Activated T-cell treated with anti-CD3 and anti-CD28 coated beads, Interleukin-2, amount 50 U/mL, for 72 hours (primary cell): ENCODE measurements around the gene OTUD5. TPM values are rescaled to one million over a fixed set of nuclear protein-coding genes. Genes with fewer than 3 reads are reported as not detected.
A peak's percentile ranks its signal among the peaks of the same experiment; 100 is the strongest.

Experiments
- ATAC-seq, 2 donors: fragments of 150-1000 bp; cut with Tn5 transposase; replicated peaks in 1 of 2; 2 replicates each; pipeline ENCODE4 v1.10.0; 2021; ENCODE audit warnings: moderate library complexity in 2 of 2, mild to moderate bottlenecking in 1 of 2
- DNase-seq, 2 donors: peaks; one replicate each; pipeline ENCODE4 v3.0.0; 2021 to 2022; ENCODE audit warnings: mixed read lengths in 1 of 2
- H3K27ac Mint-ChIP-seq: one replicate; pipeline ENCODE4 v1.8.0; 2022; ENCODE audit warnings: mild to moderate bottlenecking, moderate library complexity, mixed read lengths
- H3K27me3 Mint-ChIP-seq: one replicate; pipeline ENCODE4 v1.8.0; 2022; ENCODE audit warnings: low read depth, mixed read lengths
- H3K36me3 Mint-ChIP-seq, 2 donors: one replicate each; pipeline ENCODE4 v1.8.0; 2022; ENCODE audit warnings: mixed read lengths in 2 of 2, mild to moderate bottlenecking in 1 of 2; ENCODE audit not compliant: insufficient read depth in 2 of 2
- H3K4me1 Mint-ChIP-seq: one replicate; pipeline ENCODE4 v1.8.0; 2022; ENCODE audit warnings: low read depth, mixed read lengths
- H3K4me3 Mint-ChIP-seq, 2 donors: one replicate each; pipeline ENCODE4 v1.8.0; 2022; ENCODE audit warnings: mild to moderate bottlenecking in 2 of 2, mixed read lengths in 2 of 2, moderate library complexity in 2 of 2
- H3K9me3 Mint-ChIP-seq, 2 donors: one replicate each; pipeline ENCODE4 v1.8.0; 2022; ENCODE audit warnings: mixed read lengths in 2 of 2
- total RNA-seq, 2 donors: library from RNA; stranded (reverse); gene quantifications; one replicate each; pipeline ENCODE4 v1.2.3, GENCODE V29; 2022

The OTUD5 gene, protein sequence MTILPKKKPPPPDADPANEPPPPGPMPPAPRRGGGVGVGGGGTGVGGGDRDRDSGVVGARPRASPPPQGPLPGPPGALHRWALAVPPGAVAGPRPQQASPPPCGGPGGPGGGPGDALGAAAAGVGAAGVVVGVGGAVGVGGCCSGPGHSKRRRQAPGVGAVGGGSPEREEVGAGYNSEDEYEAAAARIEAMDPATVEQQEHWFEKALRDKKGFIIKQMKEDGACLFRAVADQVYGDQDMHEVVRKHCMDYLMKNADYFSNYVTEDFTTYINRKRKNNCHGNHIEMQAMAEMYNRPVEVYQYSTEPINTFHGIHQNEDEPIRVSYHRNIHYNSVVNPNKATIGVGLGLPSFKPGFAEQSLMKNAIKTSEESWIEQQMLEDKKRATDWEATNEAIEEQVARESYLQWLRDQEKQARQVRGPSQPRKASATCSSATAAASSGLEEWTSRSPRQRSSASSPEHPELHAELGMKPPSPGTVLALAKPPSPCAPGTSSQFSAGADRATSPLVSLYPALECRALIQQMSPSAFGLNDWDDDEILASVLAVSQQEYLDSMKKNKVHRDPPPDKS
- 100 to 1,000 TPM; 123 to 137 TPM for total RNA-seq

DNA sequence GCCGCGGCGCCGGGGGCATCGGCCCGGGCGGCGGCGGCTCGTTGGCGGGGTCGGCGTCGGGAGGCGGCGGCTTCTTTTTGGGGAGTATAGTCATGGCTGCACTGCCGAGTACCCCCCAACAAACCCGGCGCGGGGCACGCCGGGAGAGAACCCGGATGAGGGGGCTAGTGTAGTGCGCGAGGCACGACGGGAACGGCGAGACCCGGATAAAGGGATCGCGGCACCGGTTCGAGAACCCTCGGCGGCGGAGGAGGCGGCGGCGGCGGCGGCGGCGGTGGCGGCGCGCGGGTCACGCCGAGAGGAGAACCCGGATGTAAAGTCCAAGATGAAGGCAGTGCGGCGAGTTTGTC is at the start of gene OTUD5:
Gene OTUD5 (minus strand): TSS at position 131 of the 350 bp plus-strand sequence. CDS start 37 bp downstream, at position 94.
- H3K4me1 Mint-ChIP-seq: peaks cover 40% of the 10 kb centered on the region
- H3K27me3 Mint-ChIP-seq: peaks cover 13% of the 10 kb centered on the region
- ATAC-seq (peak; percentile 53 to 55), DNase-seq (peak in 1 of 2 donors; percentile 75)
- peaks cover 6 to 8% of the 10 kb centered on the region in 2 donors for H3K36me3 Mint-ChIP-seq
- H3K27ac Mint-ChIP-seq: peak within 1 kb of the TSS; percentile 100
- H3K4me3 Mint-ChIP-seq: peak within 1 kb of the TSS; percentile 96 to 97
- no peaks in the 10 kb centered on the region for H3K9me3 Mint-ChIP-seq

DNA sequence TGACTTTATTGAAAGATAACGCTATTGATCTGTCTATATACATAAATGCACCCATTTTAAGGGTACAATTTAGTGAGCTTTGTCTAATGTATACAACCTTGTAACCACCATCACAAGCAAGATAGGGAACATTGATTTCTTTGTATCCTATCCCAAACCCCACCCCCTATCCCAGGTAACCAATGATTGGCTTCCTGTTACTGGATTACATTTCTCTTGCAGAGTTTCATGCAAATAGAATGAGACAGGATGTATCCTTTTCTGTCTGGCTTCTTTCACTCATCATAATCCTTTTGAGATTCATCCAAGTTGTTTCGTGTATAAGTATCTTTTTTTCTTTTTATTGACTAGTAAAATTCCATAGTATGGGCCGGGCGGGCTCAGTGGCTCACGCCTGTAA is 46.3 kb upstream of the OTUD5 start:
- Mint-ChIP-seq H3K4me3 (peak overlapping the region in 1 of 2 donors; percentile 49), H3K9me3 (peaks cover 0 to 3% of the 10 kb centered on the region in 2 donors), H3K36me3 (peaks cover 7 to 8% of the 10 kb centered on the region in 2 donors), H3K27ac (no peak overlapping the region), H3K27me3 (no peaks in the 10 kb centered on the region), H3K4me1 (peaks cover 24% of the 10 kb centered on the region)
- no peak for ATAC-seq
- no peak for DNase-seq

DNA sequence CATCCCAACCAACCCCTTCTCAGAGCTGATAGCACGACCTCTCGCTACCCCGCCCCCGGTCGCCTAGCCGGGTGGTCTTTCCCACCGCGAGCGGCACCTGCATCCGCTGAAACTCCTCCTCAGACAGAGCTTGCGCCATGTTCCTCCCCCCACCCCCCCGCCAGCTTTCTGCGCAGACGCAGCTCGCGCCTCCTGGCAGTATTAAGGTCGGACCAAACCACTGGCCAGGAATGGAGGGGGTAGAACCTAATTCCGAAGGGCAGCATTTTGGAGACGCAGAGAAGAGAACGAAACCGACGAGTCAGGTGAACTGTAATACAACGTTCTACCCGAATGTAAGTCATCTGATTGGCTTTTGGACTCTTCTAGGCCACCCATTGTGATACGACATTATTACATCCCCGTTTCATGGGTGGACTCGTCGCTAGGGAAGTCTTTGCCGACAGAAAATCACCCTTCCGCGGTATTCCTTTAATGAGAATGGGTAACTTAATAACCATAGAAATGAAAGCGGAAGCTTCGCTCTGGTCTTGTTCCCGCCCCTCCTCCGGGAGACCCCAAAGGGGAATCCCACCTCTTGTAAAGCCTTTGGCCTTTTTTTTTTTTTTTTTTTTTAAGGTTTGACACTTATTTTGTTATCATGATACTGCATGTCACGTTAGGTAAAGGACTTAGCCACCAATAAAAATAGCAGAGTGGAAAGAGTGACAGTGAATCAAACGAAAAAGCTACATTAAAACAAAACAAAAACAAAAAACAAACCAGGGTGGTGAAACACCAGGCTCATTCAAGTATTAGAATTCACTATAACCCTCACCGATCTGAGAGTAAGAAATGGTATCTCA is 44.9 kb upstream of the OTUD5 start, which contains the start of gene GRIPAP1:
Gene GRIPAP1 (minus strand): TSS at position 174 of the 845 bp plus-strand sequence. CDS start 35 bp downstream, at position 139.
- Mint-ChIP-seq H3K4me1 (peaks cover 35% of the 10 kb centered on the region), H3K36me3 (peaks cover 13 to 20% of the 10 kb centered on the region in 2 donors), H3K27ac (peak within 1 kb of the TSS; percentile 95), H3K9me3 (peaks cover 0 to 3% of the 10 kb centered on the region in 2 donors), H3K27me3 (peaks cover 8% of the 10 kb centered on the region), H3K4me3 (peak within 1 kb of the TSS; percentile 98 to 99)
- ATAC-seq (peak; percentile 83 to 84), DNase-seq (peak; percentile 74 to 78)

- Mint-ChIP-seq H3K27ac (peak overlapping the region; percentile 95), H3K4me1 (peaks cover 38% of the 10 kb centered on the region), H3K36me3 (peaks cover 16 to 27% of the 10 kb centered on the region in 2 donors), H3K4me3 (peak overlapping the region; percentile 98 to 99), H3K27me3 (peaks cover 11% of the 10 kb centered on the region), H3K9me3 (peaks cover 0 to 3% of the 10 kb centered on the region in 2 donors)
- DNase-seq (peak; percentile 48 to 50), ATAC-seq (peak; percentile 63 to 69)
These were observed 44.2 kb upstream of the OTUD5 start for GRCh38 chrX:49001521-49002090.

GRCh38 chrX:49000636-49001035 is 43.2 kb upstream of the OTUD5 start:
- peak overlapping the region; percentile 60 for H3K27ac Mint-ChIP-seq

DNA sequence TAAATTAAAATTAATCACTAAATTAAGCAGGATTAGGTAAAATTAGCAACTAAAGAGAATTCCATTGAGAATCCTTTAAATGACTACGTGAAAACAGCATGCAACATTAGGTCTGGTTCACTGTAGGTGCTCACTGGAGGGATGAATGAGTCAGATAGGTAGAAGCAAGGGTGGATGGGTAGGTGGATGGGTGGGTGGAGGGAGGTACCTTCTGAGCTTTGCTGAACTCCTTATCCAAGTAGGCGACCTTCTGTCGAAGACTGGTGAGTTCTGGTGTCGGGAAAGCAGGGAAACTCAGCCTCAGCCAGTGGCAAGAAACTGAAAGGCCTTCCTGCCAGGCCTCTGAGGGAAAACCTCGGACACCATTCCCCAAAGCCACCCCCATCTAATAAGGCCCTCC is 41.6 kb upstream of the OTUD5 start:
- DNase-seq: no peak
- Mint-ChIP-seq H3K36me3 (peaks cover 22 to 36% of the 10 kb centered on the region in 2 donors), H3K27ac (no peak overlapping the region), H3K4me3 (peak overlapping the region in 1 of 2 donors; percentile 39), H3K9me3 (peaks cover 0 to 3% of the 10 kb centered on the region in 2 donors), H3K4me1 (peaks cover 38% of the 10 kb centered on the region), H3K27me3 (peaks cover 23% of the 10 kb centered on the region)
- ATAC-seq: no peak

More at GRCh38 chrX:49000636-49001035, 43.2 kb upstream of the OTUD5 start:
- H3K36me3 Mint-ChIP-seq: peaks cover 16 to 29% of the 10 kb centered on the region in 2 donors
- peaks cover 38% of the 10 kb centered on the region for H3K4me1 Mint-ChIP-seq
- H3K27me3 Mint-ChIP-seq: peaks cover 11% of the 10 kb centered on the region
- ATAC-seq (no peak), DNase-seq (no peak)
- H3K9me3 Mint-ChIP-seq: peaks cover 0 to 3% of the 10 kb centered on the region in 2 donors
- peak overlapping the region; percentile 98 to 99 for H3K4me3 Mint-ChIP-seq

- no peak for ATAC-seq
- H3K27me3 Mint-ChIP-seq: peaks cover 23% of the 10 kb centered on the region
- DNase-seq: no peak
- peak overlapping the region; percentile 23 to 25 for H3K4me3 Mint-ChIP-seq
- H3K36me3 Mint-ChIP-seq: peaks cover 24 to 36% of the 10 kb centered on the region in 2 donors
- H3K4me1 Mint-ChIP-seq: peaks cover 38% of the 10 kb centered on the region
- peaks cover 0 to 3% of the 10 kb centered on the region in 2 donors for H3K9me3 Mint-ChIP-seq
- no peak overlapping the region for H3K27ac Mint-ChIP-seq
These were observed 41.0 kb upstream of the OTUD5 start for GRCh38 chrX:48998391-48998790.

DNA sequence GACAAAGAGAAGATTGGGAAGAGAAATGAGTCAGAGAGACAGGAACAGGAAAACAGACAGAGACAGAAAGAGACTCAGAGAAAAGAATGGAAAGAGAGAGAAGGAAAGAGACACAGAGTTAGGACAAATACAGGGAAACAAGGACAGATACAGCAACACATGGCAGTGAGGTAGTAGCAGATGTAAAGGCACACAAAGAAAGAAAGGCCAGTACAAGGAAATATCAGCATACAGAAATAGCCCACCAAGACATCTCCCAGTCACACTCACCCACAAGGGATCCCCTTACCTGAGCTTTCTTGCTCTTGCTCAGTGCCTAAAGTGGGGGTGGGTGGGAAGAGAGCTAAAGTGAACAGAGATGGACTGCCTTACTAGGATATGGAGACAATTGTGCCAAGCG is 40.5 kb upstream of the OTUD5 start:
- Mint-ChIP-seq H3K4me1 (peaks cover 38% of the 10 kb centered on the region), H3K9me3 (peaks cover 0 to 3% of the 10 kb centered on the region in 2 donors), H3K36me3 (peaks cover 25 to 36% of the 10 kb centered on the region in 2 donors), H3K27me3 (peaks cover 23% of the 10 kb centered on the region), H3K27ac (peak overlapping the region; percentile 43), H3K4me3 (peak overlapping the region in 1 of 2 donors; percentile 8)
- no peak for DNase-seq
- no peak for ATAC-seq

DNA sequence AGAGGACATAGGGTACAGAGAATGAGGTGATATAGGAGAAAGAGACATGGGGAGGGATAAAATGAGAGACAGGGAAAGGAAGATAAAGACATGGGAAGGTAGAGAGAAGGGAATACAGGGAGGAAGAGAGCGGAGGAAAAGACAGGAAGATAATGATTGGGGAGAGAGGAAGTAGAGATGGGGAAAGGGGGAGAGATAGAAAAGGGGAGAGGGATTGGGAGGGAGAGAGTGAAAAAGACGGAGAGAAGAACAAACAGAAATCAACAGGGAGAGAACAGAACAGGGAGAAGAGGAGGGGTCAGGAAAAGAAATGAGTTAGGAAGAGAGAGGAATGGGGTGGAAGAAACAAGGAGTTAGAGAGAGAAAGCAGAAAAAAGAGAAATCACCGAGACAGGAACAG is 40.0 kb upstream of the OTUD5 start:
- peak overlapping the region; percentile 43 for H3K27ac Mint-ChIP-seq
- H3K36me3 Mint-ChIP-seq: peaks cover 27 to 38% of the 10 kb centered on the region in 2 donors
- peak overlapping the region in 1 of 2 donors; percentile 8 for H3K4me3 Mint-ChIP-seq
- DNase-seq (no peak), ATAC-seq (no peak)
- H3K4me1 Mint-ChIP-seq: peaks cover 38% of the 10 kb centered on the region
- H3K27me3 Mint-ChIP-seq: peaks cover 23% of the 10 kb centered on the region
- H3K9me3 Mint-ChIP-seq: peaks cover 0 to 3% of the 10 kb centered on the region in 2 donors

DNA sequence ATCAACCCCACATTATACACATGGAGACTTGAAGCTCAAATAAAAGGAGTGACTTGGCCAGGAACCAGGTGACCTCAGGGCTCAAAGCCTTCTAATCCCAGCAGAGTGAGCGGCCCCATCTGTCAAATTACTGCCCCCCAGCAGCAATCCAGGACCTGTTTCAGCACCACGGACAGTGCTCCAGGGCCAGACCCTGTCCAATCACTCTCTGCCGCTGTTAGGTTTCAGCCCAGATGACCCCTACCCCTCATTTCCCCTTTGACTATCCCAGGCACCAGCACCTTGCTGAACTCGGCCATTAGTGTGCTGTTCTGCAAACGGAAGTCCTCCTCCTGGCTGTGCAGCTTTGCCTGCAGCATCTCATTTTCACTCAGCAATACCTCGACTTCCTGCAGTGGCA is 39.6 kb upstream of the OTUD5 start:
- no peak overlapping the region for H3K27ac Mint-ChIP-seq
- H3K4me3 Mint-ChIP-seq: no peak overlapping the region
- peaks cover 23% of the 10 kb centered on the region for H3K27me3 Mint-ChIP-seq
- peaks cover 27 to 37% of the 10 kb centered on the region in 2 donors for H3K36me3 Mint-ChIP-seq
- peaks cover 38% of the 10 kb centered on the region for H3K4me1 Mint-ChIP-seq
- ATAC-seq (no peak), DNase-seq (no peak)
- H3K9me3 Mint-ChIP-seq: peaks cover 0 to 3% of the 10 kb centered on the region in 2 donors

GRCh38 chrX:48992341-48992740 is 34.9 kb upstream of the OTUD5 start:
- H3K36me3 Mint-ChIP-seq: peaks cover 16 to 27% of the 10 kb centered on the region in 2 donors

GRCh38 chrX:48989483-48989882 is 32.1 kb upstream of the OTUD5 start:
- Mint-ChIP-seq H3K4me3 (no peak overlapping the region), H3K27ac (no peak overlapping the region), H3K9me3 (no peaks in the 10 kb centered on the region), H3K27me3 (no peaks in the 10 kb centered on the region), H3K4me1 (no peaks in the 10 kb centered on the region), H3K36me3 (peaks cover 9 to 13% of the 10 kb centered on the region in 2 donors)
- ATAC-seq: no peak
- DNase-seq: no peak

More at GRCh38 chrX:48992341-48992740, 34.9 kb upstream of the OTUD5 start:
- H3K27ac Mint-ChIP-seq: peak overlapping the region; percentile 6
- no peaks in the 10 kb centered on the region for H3K9me3 Mint-ChIP-seq
- DNase-seq (no peak), ATAC-seq (no peak)
- H3K27me3 Mint-ChIP-seq: peaks cover 15% of the 10 kb centered on the region
- H3K4me3 Mint-ChIP-seq: no peak overlapping the region
- peaks cover 4% of the 10 kb centered on the region for H3K4me1 Mint-ChIP-seq
